ENCODE measurements around the gene AFM.

- TF ChIP-seq CTCF (IDR thresholded peaks at IDR 0.05) (no peak), POLR2A (IDR thresholded peaks at IDR 0.05) (no peak)
These were observed 5.7 kb downstream of the AFM start for GRCh38 chr4:73487233-73487632.

All from sigmoid colon (tissue), 3 donors.